Jurkat, Clone E6-1 (cell line): Measurements from ENCODE around the gene FKBP5.
"Not testable (repeated sequence)": the region's sequence is repeated elsewhere in the genome, so short reads cannot be mapped to it uniquely, and the experiment has no call there.

Experiments used
- DNase-seq: peaks from one replicate; pipeline ENCODE4 v3.0.0-alpha.2; 2011; ENCODE audit warnings: low read depth, low spot score
- H3K4me3 ChIP-seq: 2 replicates; pipeline ENCODE4 v1.5.1; 2011; ENCODE audit warnings: mild to moderate bottlenecking, low read length, control low read depth, moderate library complexity

FKBP5 gene

GRCh38 chr6:35600659-35601125, 88.0 kb downstream of the FKBP5 start:
- no peak overlapping the region for H3K4me3 ChIP-seq

GRCh38 chr6:35599761-35600658, 88.7 kb downstream of the FKBP5 start:
- no peak overlapping the region for H3K4me3 ChIP-seq
- no peak for DNase-seq

More at GRCh38 chr6:35600659-35601125, 88.0 kb downstream of the FKBP5 start:
- no peak for DNase-seq

- DNase-seq, H3K4me3 ChIP-seq: not testable (repeated sequence)
Observed at GRCh38 chr6:35598621-35599020, 90.1 kb downstream of the FKBP5 start.

- no peak overlapping the region for H3K4me3 ChIP-seq
- no peak for DNase-seq
Observed at GRCh38 chr6:35596448-35597442, 92.0 kb downstream of the FKBP5 start.

- DNase-seq, result no peak
Observed at GRCh38 chr6:35594503-35595186, 94.1 kb downstream of the FKBP5 start.

GRCh38 chr6:35592178-35592577, 96.5 kb downstream of the FKBP5 start:
- no peak for DNase-seq
- no peak overlapping the region for H3K4me3 ChIP-seq

More at GRCh38 chr6:35594503-35595186, 94.1 kb downstream of the FKBP5 start:
- no peak overlapping the region for H3K4me3 ChIP-seq

- H3K4me3 ChIP-seq, result no peak overlapping the region
- no peak for DNase-seq
Observed at GRCh38 chr6:35590622-35591066, 98.1 kb downstream of the FKBP5 start.

GRCh38 chr6:35589904-35590303, 98.8 kb downstream of the FKBP5 start:
- H3K4me3 ChIP-seq, result no peak overlapping the region

GRCh38 chr6:35589201-35589739, 99.4 kb downstream of the FKBP5 start:
- H3K4me3 ChIP-seq, result no peak overlapping the region
- no peak for DNase-seq

More at GRCh38 chr6:35589904-35590303, 98.8 kb downstream of the FKBP5 start:
- no peak for DNase-seq

GRCh38 chr6:35587167-35587566, 101.5 kb downstream of the FKBP5 start:
- DNase-seq, result no peak
- no peak overlapping the region for H3K4me3 ChIP-seq

- DNase-seq, result no peak
- no peak overlapping the region for H3K4me3 ChIP-seq
Observed at GRCh38 chr6:35586542-35586941, 102.2 kb downstream of the FKBP5 start.

GRCh38 chr6:35585658-35586057, 103.1 kb downstream of the FKBP5 start:
- DNase-seq, result no peak

GRCh38 chr6:35583893-35584688, 104.6 kb downstream of the FKBP5 start:
- H3K4me3 ChIP-seq, result no peak overlapping the region
- DNase-seq, result peak; percentile 71

More at GRCh38 chr6:35585658-35586057, 103.1 kb downstream of the FKBP5 start:
- no peak overlapping the region for H3K4me3 ChIP-seq

GRCh38 chr6:35582315-35582714, 106.4 kb downstream of the FKBP5 start:
- H3K4me3 ChIP-seq, result no peak overlapping the region
- no peak for DNase-seq

- no peak for DNase-seq
- no peak overlapping the region for H3K4me3 ChIP-seq
Observed at GRCh38 chr6:35581633-35582032, 107.1 kb downstream of the FKBP5 start.

GRCh38 chr6:35580836-35581235, 107.9 kb downstream of the FKBP5 start:
- no peak for DNase-seq

GRCh38 chr6:35576682-35577081, 112.0 kb downstream of the FKBP5 start:
- no peak for DNase-seq
- H3K4me3 ChIP-seq, result no peak overlapping the region

More at GRCh38 chr6:35580836-35581235, 107.9 kb downstream of the FKBP5 start:
- no peak overlapping the region for H3K4me3 ChIP-seq
